ENCODE measurements around the gene TNNI3.

- TF ChIP-seq CTCF (IDR thresholded peaks at IDR 0.05; ENCODE audit: low read depth, low read length, poor library complexity, severe bottlenecking) (peak; percentile 15), EZH2phosphoT487 (IDR thresholded peaks at IDR 0.05; ENCODE audit: borderline replicate concordance, low read length) (no peak)
These were observed 16.3 kb upstream of the TNNI3 start for GRCh38 chr19:55173714-55174409.

Data from DOHH2 (cell line).